ENCODE data around the gene NPR3.

Gene NPR3

GRCh38 chr5:32808783-32809182, 97.7 kb downstream of the NPR3 start:
- H3K4me3 ChIP-seq (ENCODE audit: control insufficient read depth, low read depth, low read length) = no peak overlapping the region
- DNase-seq (ENCODE audit: low read depth) = no peak
- TF ChIP-seq CTCF (conservative IDR thresholded peaks at IDR 0.05; ENCODE audit: control insufficient read depth, insufficient read depth, low read depth, low read length) = no peak

GRCh38 chr5:32810804-32811203, 99.7 kb downstream of the NPR3 start:
- peak; percentile 87 for DNase-seq (ENCODE audit: low read depth)
- no peak for TF ChIP-seq CTCF (conservative IDR thresholded peaks at IDR 0.05; ENCODE audit: control insufficient read depth, insufficient read depth, low read depth, low read length)

GRCh38 chr5:32812399-32812798, 101.3 kb downstream of the NPR3 start:
- DNase-seq (ENCODE audit: low read depth) = no peak
- no peak for TF ChIP-seq CTCF (conservative IDR thresholded peaks at IDR 0.05; ENCODE audit: control insufficient read depth, insufficient read depth, low read depth, low read length)
- H3K4me3 ChIP-seq (ENCODE audit: control insufficient read depth, low read depth, low read length) = no peak overlapping the region

More at GRCh38 chr5:32810804-32811203, 99.7 kb downstream of the NPR3 start:
- H3K4me3 ChIP-seq (ENCODE audit: control insufficient read depth, low read depth, low read length) = no peak overlapping the region

GRCh38 chr5:32814141-32814540, 103.0 kb downstream of the NPR3 start:
- H3K4me3 ChIP-seq (ENCODE audit: control insufficient read depth, low read depth, low read length) = no peak overlapping the region
- no peak for DNase-seq (ENCODE audit: low read depth)
- TF ChIP-seq CTCF (conservative IDR thresholded peaks at IDR 0.05; ENCODE audit: control insufficient read depth, insufficient read depth, low read depth, low read length) = no peak

GRCh38 chr5:32814620-32815019, 103.5 kb downstream of the NPR3 start:
- peak; percentile 87 for DNase-seq (ENCODE audit: low read depth)
- H3K4me3 ChIP-seq (ENCODE audit: control insufficient read depth, low read depth, low read length) = no peak overlapping the region
- TF ChIP-seq CTCF (conservative IDR thresholded peaks at IDR 0.05; ENCODE audit: control insufficient read depth, insufficient read depth, low read depth, low read length) = no peak

GRCh38 chr5:32827981-32828380, 116.9 kb downstream of the NPR3 start:
- TF ChIP-seq CTCF (conservative IDR thresholded peaks at IDR 0.05; ENCODE audit: control insufficient read depth, insufficient read depth, low read depth, low read length) = no peak
- no peak for DNase-seq (ENCODE audit: low read depth)
- H3K4me3 ChIP-seq (ENCODE audit: control insufficient read depth, low read depth, low read length) = no peak overlapping the region

GRCh38 chr5:32828492-32828891, 117.4 kb downstream of the NPR3 start:
- no peak overlapping the region for H3K4me3 ChIP-seq (ENCODE audit: control insufficient read depth, low read depth, low read length)
- TF ChIP-seq CTCF (conservative IDR thresholded peaks at IDR 0.05; ENCODE audit: control insufficient read depth, insufficient read depth, low read depth, low read length) = no peak
- no peak for DNase-seq (ENCODE audit: low read depth)
